A549 (cell line): ENCODE results near the gene EVI5L.

Experiments used
- EP300 ChIP-seq, 2 experiments: fragments of >200 bp; sonication (Bioruptor Twin); formaldehyde crosslinking; IDR thresholded peaks; 2 replicates in 1 of 2; 3 replicates in 1 of 2; pipeline ENCODE4 v1.6.1; 2016 to 2017
- HOXA7 ChIP-seq: fragments of 250-450 bp; sonication (Bioruptor Pico); IDR thresholded peaks from 2 replicates; pipeline ENCODE4 v1.5.0; 2020; ENCODE audit warnings: mild to moderate bottlenecking, moderate library complexity
- JUN ChIP-seq, 2 experiments: fragments of >200 bp; sonication (Bioruptor Twin); formaldehyde crosslinking; IDR thresholded peaks; 2 replicates in 1 of 2; 3 replicates in 1 of 2; pipeline ENCODE4 v1.6.1; 2016 to 2017
- JUNB ChIP-seq: fragments of >200 bp; sonication (Bioruptor Twin); formaldehyde crosslinking; IDR thresholded peaks from 2 replicates; pipeline ENCODE4 v1.6.1; 2016
- POLR2A ChIP-seq: IDR thresholded peaks from 2 replicates; pipeline ENCODE4 v1.6.1; 2012; ENCODE audit warnings: mild to moderate bottlenecking, low read length
- RAD21 ChIP-seq, 2 experiments: fragments of >200 bp in 1 of 2; sonication (Bioruptor Twin) in 1 of 2; formaldehyde crosslinking in 1 of 2; IDR thresholded peaks in 1 of 2; conservative IDR thresholded peaks in 1 of 2; 2 replicates in 1 of 2; 3 replicates in 1 of 2; pipeline ENCODE4 v1.6.1; 2012 to 2018; ENCODE audit warnings: inconsistent platforms in 1 of 2
- SMC3 ChIP-seq: fragments of >200 bp; sonication (Bioruptor Twin); formaldehyde crosslinking; IDR thresholded peaks from 3 replicates; pipeline ENCODE4 v1.6.1; 2018; ENCODE audit warnings: inconsistent platforms
- ZNF302 ChIP-seq: fragments of 250-450 bp; sonication (Bioruptor Pico); IDR thresholded peaks from 2 replicates; pipeline ENCODE4 v1.9.0; 2021; ENCODE audit warnings: inconsistent platforms, mild to moderate bottlenecking, moderate library complexity
- TF ChIP-seq, protein P1 (sequence below): fragments of >200 bp; sonication (Bioruptor Twin); formaldehyde crosslinking; IDR thresholded peaks from 3 replicates; pipeline ENCODE4 v1.5.1; 2016

GRCh38 chr19:7877249-7877836, 47.3 kb downstream of the EVI5L start:
- no peak for TF ChIP-seq JUNB
- no peak for TF ChIP-seq POLR2A
- TF ChIP-seq, protein P1, sequence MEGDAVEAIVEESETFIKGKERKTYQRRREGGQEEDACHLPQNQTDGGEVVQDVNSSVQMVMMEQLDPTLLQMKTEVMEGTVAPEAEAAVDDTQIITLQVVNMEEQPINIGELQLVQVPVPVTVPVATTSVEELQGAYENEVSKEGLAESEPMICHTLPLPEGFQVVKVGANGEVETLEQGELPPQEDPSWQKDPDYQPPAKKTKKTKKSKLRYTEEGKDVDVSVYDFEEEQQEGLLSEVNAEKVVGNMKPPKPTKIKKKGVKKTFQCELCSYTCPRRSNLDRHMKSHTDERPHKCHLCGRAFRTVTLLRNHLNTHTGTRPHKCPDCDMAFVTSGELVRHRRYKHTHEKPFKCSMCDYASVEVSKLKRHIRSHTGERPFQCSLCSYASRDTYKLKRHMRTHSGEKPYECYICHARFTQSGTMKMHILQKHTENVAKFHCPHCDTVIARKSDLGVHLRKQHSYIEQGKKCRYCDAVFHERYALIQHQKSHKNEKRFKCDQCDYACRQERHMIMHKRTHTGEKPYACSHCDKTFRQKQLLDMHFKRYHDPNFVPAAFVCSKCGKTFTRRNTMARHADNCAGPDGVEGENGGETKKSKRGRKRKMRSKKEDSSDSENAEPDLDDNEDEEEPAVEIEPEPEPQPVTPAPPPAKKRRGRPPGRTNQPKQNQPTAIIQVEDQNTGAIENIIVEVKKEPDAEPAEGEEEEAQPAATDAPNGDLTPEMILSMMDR, result no peak
- TF ChIP-seq JUN (IDR thresholded peaks at IDR 0.05), result no peak
- TF ChIP-seq RAD21 (conservative IDR thresholded peaks at IDR 0.05 in 1 of 2, IDR thresholded peaks at IDR 0.05 in 1 of 2), result no peak
- no peak for TF ChIP-seq HOXA7 (CRISPR knock-in tag)
- no peak for TF ChIP-seq SMC3
- no peak for TF ChIP-seq EP300 (IDR thresholded peaks at IDR 0.05)
- no peak for TF ChIP-seq ZNF302 (CRISPR knock-in tag)
